Upper lobe of left lung (tissue), 6 donors: ENCODE measurements around the gene NT5M. TPM values are rescaled to one million over a fixed set of nuclear protein-coding genes. Genes with fewer than 3 reads are reported as not detected.
A peak's percentile ranks its signal among the peaks of the same experiment; 100 is the strongest.

Experiments used
- ATAC-seq, 2 donors: fragments of 200-7000 bp; cut with Tn5 transposase; one replicate each; pipeline ENCODE4 v1.9.1; 2022; ENCODE audit warnings: mild to moderate bottlenecking in 2 of 2, moderate library complexity in 2 of 2; ENCODE audit not compliant: low FRiP score in 2 of 2
- DNase-seq, 2 donors: peaks; one replicate each; pipeline ENCODE4 v3.0.0-alpha.2; 2019 to 2020
- H3K27ac ChIP-seq, 4 donors: fragments of 200-600 bp; sonication (generic); one replicate each; pipeline ENCODE4 v1.5.1; 2016 to 2019
- H3K27me3 ChIP-seq, 4 donors: fragments of 200-600 bp; sonication (generic); one replicate each; pipeline ENCODE4 v1.5.1; 2017 to 2019
- H3K36me3 ChIP-seq, 4 donors: fragments of 200-600 bp; sonication (generic); one replicate each; pipeline ENCODE4 v1.5.1; 2016 to 2019
- H3K4me1 ChIP-seq, 4 donors: fragments of 200-600 bp; sonication (generic); one replicate each; pipeline ENCODE4 v1.5.1; 2018 to 2019
- H3K4me3 ChIP-seq, 4 donors: fragments of 200-600 bp; sonication (generic); one replicate each; pipeline ENCODE4 v1.5.1; 2017 to 2019; ENCODE audit warnings: mild to moderate bottlenecking in 2 of 4, moderate library complexity in 1 of 4
- H3K9me3 ChIP-seq, 4 donors: fragments of 200-600 bp; sonication (generic); one replicate each; pipeline ENCODE4 v1.5.1; 2018 to 2019
- EP300 ChIP-seq, 4 donors: sonication (generic); formaldehyde crosslinking; IDR thresholded peaks; one replicate each; pipeline ENCODE4 v1.5.1; 2017; ENCODE audit warnings: antibody characterized with exemption in 4 of 4, control low read depth in 2 of 4
- POLR2A ChIP-seq, 4 donors: fragments of 450-650 bp; IDR thresholded peaks; one replicate each; pipeline ENCODE4 v1.5.1; 2016 to 2017; ENCODE audit warnings: antibody characterized with exemption in 4 of 4, mild to moderate bottlenecking in 2 of 4
- POLR2AphosphoS5 ChIP-seq, 2 donors: sonication (generic); formaldehyde crosslinking; IDR thresholded peaks; one replicate each; pipeline ENCODE4 v1.5.1; 2017; ENCODE audit warnings: antibody characterized with exemption in 2 of 2
- WGBS, 2 donors: methylation state at CpG; one replicate each; pipeline ENCODE4 v1.1.5; 2017 to 2018; 5-methylcytosine and 5-hydroxymethylcytosine counted together
- total RNA-seq, 6 donors: library from RNA; depleted of rRNA in 4 of 6; stranded (reverse); fragments of >200 nt in 4 of 6; gene quantifications; one replicate each; pipeline versions ENCODE4 v1.1.0 to v1.2.1, GENCODE V29; 2016 to 2021
- TF ChIP-seq, protein P1 (sequence below), 6 experiments: fragments of 450-650 bp in 4 of 6; fragments of 200-600 bp in 2 of 6; sonication (generic) in 2 of 6; IDR thresholded peaks; one replicate each; pipeline ENCODE4 v1.5.1; 2016 to 2019; ENCODE audit warnings: antibody characterized with exemption in 6 of 6
- donor health status: DM: no; HTN: no; CAD: no; lungs with moderate emphysema.
- donor health status: DM: no; HTN: yes; CAD: no; lungs with severe emphysema.

Gene NT5M
- total RNA-seq, 6 donors from 2014 or later: 1.2 to 3.7 (median 1.8) TPM

DNA sequence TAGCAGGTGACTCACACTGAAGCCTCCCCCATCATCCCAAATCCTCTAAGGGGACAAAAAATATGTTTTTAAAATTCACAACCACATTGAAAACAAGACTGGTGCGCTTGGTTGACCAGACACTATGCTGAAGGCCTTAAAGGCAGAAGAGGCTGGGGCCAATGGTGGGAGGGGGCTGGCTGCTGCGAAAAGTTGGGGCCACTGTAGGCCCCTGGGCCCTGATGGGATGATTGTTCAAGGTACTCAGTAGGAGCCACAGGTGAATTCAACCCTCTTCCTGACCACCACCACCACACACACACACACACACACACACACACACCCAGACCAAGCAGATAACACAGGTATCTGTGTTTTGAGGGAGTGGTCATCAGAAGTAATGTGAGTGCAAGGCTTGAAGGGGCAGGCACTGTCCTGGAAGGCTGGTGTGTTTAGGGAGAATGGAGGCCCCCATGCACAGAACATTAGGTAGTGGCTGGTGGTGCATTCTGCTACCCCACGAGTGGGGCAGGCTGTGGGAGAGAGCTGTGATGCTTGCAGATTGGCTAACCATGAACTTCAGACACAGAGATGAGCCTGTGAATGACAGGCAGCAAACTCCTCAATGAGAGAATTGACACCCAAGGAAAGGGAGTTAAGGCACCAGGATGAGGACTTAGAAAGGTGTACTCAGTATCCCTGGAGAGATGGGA lies 55.0 kb downstream of the NT5M start:
- no peak for ATAC-seq
- no peak for TF ChIP-seq EP300 (IDR thresholded peaks at IDR 0.05)
- DNase-seq: no peak
- Histone ChIP-seq H3K36me3 (no peaks in the 10 kb centered on the region), H3K27ac (no peak overlapping the region), H3K4me3 (no peak overlapping the region), H3K4me1 (peaks cover 0 to 17% (median 7%) of the 10 kb centered on the region in 4 donors), H3K27me3 (no peaks in the 10 kb centered on the region), H3K9me3 (no peaks in the 10 kb centered on the region)
- 67 to 92% methylated on average over 3 of the region's 3 CpGs for WGBS, 2 donors

DNA sequence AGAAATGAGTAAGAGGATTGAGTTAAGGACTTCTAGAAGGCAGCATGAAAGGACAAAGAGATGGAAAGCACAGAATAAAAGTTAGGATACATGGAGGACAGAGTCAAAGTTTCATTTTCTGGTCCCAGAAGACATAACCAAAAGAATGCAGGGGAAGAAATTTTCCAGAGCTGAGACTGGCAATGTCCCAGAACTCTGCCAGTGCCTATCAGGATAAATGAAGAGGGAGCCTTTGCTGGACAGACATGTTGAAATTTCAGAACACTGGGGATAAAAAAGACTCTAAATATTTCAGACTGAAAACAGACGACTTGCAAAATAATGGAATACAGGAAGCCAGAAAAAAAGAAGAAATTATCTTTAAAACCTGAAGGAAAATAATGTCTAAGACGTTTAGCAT lies 55.7 kb downstream of the NT5M start:
- no peaks in the 10 kb centered on the region for H3K9me3 ChIP-seq
- H3K27ac ChIP-seq: peak overlapping the region in 1 of 4 donors; percentile 44
- no peak for DNase-seq

DNA sequence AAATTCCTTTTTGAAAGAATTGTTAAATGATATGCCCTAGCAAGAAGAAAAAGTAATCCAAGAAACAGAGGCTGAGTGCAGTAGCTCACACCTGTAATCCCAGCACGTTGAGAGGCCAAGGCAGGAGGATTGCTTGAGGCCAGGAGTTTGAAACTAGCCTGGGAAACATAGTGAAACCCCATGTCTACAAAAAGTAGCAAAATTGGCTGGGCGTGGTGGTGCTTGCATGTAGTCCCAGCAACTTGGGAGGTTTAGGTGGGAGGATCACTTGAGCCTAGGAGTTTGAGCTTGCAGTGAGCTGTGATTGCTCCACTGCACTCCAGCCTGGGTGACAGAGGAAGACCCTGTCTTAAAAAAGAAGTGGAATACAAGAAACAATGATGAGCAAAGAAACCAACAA lies 56.1 kb downstream of the NT5M start:
- DNase-seq: peak in 1 of 2 donors; percentile 12

More for the DNA sequence above, 55.7 kb downstream of the NT5M start:
- H3K27me3 ChIP-seq: no peaks in the 10 kb centered on the region
- no peak for ATAC-seq
- no peaks in the 10 kb centered on the region for H3K36me3 ChIP-seq
- H3K4me3 ChIP-seq: no peak overlapping the region
- 50 to 60% methylated on average over 2 of the region's 2 CpGs for WGBS, 2 donors
- TF ChIP-seq, protein P1, sequence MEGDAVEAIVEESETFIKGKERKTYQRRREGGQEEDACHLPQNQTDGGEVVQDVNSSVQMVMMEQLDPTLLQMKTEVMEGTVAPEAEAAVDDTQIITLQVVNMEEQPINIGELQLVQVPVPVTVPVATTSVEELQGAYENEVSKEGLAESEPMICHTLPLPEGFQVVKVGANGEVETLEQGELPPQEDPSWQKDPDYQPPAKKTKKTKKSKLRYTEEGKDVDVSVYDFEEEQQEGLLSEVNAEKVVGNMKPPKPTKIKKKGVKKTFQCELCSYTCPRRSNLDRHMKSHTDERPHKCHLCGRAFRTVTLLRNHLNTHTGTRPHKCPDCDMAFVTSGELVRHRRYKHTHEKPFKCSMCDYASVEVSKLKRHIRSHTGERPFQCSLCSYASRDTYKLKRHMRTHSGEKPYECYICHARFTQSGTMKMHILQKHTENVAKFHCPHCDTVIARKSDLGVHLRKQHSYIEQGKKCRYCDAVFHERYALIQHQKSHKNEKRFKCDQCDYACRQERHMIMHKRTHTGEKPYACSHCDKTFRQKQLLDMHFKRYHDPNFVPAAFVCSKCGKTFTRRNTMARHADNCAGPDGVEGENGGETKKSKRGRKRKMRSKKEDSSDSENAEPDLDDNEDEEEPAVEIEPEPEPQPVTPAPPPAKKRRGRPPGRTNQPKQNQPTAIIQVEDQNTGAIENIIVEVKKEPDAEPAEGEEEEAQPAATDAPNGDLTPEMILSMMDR (IDR thresholded peaks at IDR 0.05): no peak
- TF ChIP-seq EP300 (IDR thresholded peaks at IDR 0.05): no peak
- TF ChIP-seq POLR2A (IDR thresholded peaks at IDR 0.05): no peak
- no peak for TF ChIP-seq POLR2AphosphoS5 (IDR thresholded peaks at IDR 0.05)
- H3K4me1 ChIP-seq: peaks cover 0 to 24% (median 7%) of the 10 kb centered on the region in 4 donors

DNA sequence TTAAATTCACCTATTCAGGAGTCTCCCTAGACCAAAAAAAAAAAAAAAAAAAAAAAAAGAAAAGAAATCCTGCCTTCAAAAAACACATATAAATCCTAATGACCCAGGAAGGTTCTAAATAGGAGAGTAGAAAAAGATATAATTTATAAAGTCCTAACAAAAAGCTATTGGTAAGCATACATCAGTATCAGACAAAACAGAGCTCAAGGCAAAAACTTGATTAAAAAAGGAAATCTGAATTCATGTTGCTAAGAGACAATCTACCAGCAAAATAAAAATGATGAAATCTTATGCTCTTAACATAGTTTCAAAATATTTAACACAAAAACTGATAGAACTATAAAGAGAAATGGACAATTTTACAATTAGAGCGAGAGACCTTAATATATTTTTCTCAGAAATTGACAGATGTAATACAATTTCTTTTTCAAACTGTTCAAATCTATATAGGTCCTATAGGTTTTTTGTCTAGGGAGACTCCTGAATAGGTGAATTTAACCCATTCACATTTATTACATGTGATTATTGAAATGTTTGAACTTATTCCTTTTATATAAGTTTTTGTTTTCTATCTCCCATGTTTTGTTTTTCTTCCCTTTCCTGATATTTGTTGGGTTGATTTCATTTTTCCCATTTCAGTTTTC lies 57.0 kb downstream of the NT5M start:
- DNase-seq (no peak), ATAC-seq (no peak)
- 80 to 96% methylated on average over 1 of the region's 1 CpG for WGBS, 2 donors

More for the DNA sequence above, 56.1 kb downstream of the NT5M start:
- H3K27ac ChIP-seq: peak overlapping the region in 1 of 4 donors; percentile 44
- WGBS, 2 donors: 77 to 87% methylated on average over 2 of the region's 2 CpGs
- H3K4me1 ChIP-seq: peaks cover 0 to 28% (median 8%) of the 10 kb centered on the region in 4 donors
- no peaks in the 10 kb centered on the region for H3K36me3 ChIP-seq
- no peaks in the 10 kb centered on the region for H3K27me3 ChIP-seq
- H3K4me3 ChIP-seq: no peak overlapping the region
- TF ChIP-seq POLR2AphosphoS5 (IDR thresholded peaks at IDR 0.05): no peak
- H3K9me3 ChIP-seq: no peaks in the 10 kb centered on the region
- no peak for ATAC-seq

DNA sequence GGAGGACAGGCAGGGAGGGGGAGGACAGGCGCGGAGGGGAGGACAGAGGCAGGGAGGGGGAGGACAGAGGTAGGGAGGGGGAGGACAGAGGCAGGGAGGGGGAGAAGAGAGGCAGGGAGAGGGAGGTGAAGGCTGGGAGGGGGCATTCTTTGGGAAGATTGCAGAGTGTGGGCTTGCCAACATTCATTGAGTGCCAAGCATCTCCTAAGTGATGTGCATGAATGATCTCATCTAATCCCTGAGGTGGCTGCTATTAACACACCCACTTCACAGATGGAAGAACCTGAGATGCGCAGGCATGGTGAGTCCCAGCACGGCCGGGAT lies 58.3 kb downstream of the NT5M start:
- H3K36me3 ChIP-seq: no peaks in the 10 kb centered on the region
- peaks cover 0 to 20% (median 4%) of the 10 kb centered on the region in 4 donors for H3K4me1 ChIP-seq
- DNase-seq (peak in 1 of 2 donors; percentile 12), ATAC-seq (no peak)
- H3K4me3 ChIP-seq: no peak overlapping the region
- H3K27ac ChIP-seq: no peak overlapping the region
- H3K9me3 ChIP-seq: no peaks in the 10 kb centered on the region
- H3K27me3 ChIP-seq: no peaks in the 10 kb centered on the region
- WGBS, 2 donors: 81 to 87% methylated on average over 5 of the region's 5 CpGs
- TF ChIP-seq, protein P1 (IDR thresholded peaks at IDR 0.05): no peak
- TF ChIP-seq POLR2A (IDR thresholded peaks at IDR 0.05) (no peak), EP300 (IDR thresholded peaks at IDR 0.05) (no peak), POLR2AphosphoS5 (IDR thresholded peaks at IDR 0.05) (no peak)

More for the DNA sequence above, 57.0 kb downstream of the NT5M start:
- Histone ChIP-seq H3K4me3 (no peak overlapping the region), H3K27me3 (no peaks in the 10 kb centered on the region), H3K4me1 (peaks cover 0 to 28% (median 7%) of the 10 kb centered on the region in 4 donors), H3K9me3 (no peaks in the 10 kb centered on the region), H3K27ac (no peak overlapping the region), H3K36me3 (no peaks in the 10 kb centered on the region)
- TF ChIP-seq EP300 (IDR thresholded peaks at IDR 0.05): no peak
- TF ChIP-seq, protein P1 (IDR thresholded peaks at IDR 0.05): no peak
- no peak for TF ChIP-seq POLR2AphosphoS5 (IDR thresholded peaks at IDR 0.05)
- TF ChIP-seq POLR2A (IDR thresholded peaks at IDR 0.05): no peak
